ENCODE measurements around the gene HASPIN. TPM values are rescaled to one million over a fixed set of nuclear protein-coding genes. Genes with fewer than 3 reads are reported as not detected.
"Not testable (repeated sequence)": the region's sequence is repeated elsewhere in the genome, so short reads cannot be mapped to it uniquely, and the experiment has no call there.

HASPIN gene
- total RNA-seq, 1 donor from 2014 or later: 22.9 TPM

DNA sequence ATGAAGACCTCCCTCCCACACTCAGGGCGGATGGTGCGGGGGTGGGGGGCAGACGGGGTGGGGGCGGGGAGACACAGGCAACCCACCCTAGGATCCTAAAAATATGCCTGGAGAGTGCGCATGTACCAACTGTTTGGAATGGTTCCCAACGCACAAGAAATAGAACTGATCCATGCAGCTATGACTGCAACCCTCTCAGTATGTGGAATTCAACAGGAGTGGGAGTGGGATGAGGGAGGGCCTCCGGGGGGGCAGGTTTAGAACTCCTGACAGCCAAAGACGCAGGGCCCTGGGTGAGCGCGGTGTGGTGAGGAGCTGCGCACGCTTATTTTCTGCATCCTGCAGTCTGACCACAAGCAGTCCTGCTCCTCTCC lies 26.6 kb upstream of the HASPIN start:
- no peak for DNase-seq (ENCODE audit: low read depth, low spot score)
- no peak overlapping the region for H3K4me3 Mint-ChIP-seq
- H3K9me3 Mint-ChIP-seq: no peaks in the 10 kb centered on the region
- no peak overlapping the region for H3K27ac Mint-ChIP-seq (ENCODE audit: unreplicated experiment)
- peaks cover 4% of the 10 kb centered on the region for H3K4me1 Mint-ChIP-seq
- peaks cover 64% of the 10 kb centered on the region for H3K27me3 Mint-ChIP-seq (ENCODE audit: low read depth)
- H3K36me3 Mint-ChIP-seq (ENCODE audit: low read depth): no peaks in the 10 kb centered on the region
- TF ChIP-seq, protein P1, sequence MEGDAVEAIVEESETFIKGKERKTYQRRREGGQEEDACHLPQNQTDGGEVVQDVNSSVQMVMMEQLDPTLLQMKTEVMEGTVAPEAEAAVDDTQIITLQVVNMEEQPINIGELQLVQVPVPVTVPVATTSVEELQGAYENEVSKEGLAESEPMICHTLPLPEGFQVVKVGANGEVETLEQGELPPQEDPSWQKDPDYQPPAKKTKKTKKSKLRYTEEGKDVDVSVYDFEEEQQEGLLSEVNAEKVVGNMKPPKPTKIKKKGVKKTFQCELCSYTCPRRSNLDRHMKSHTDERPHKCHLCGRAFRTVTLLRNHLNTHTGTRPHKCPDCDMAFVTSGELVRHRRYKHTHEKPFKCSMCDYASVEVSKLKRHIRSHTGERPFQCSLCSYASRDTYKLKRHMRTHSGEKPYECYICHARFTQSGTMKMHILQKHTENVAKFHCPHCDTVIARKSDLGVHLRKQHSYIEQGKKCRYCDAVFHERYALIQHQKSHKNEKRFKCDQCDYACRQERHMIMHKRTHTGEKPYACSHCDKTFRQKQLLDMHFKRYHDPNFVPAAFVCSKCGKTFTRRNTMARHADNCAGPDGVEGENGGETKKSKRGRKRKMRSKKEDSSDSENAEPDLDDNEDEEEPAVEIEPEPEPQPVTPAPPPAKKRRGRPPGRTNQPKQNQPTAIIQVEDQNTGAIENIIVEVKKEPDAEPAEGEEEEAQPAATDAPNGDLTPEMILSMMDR (conservative IDR thresholded peaks at IDR 0.05): no peak

GRCh38 chr17:3698139-3698538 lies 25.6 kb upstream of the HASPIN start:
- Mint-ChIP-seq H3K4me1 (peaks cover 4% of the 10 kb centered on the region), H3K27me3 (ENCODE audit: low read depth) (peaks cover 57% of the 10 kb centered on the region), H3K4me3 (no peak overlapping the region), H3K36me3 (ENCODE audit: low read depth) (peaks cover 4% of the 10 kb centered on the region), H3K9me3 (peaks cover 2% of the 10 kb centered on the region), H3K27ac (ENCODE audit: unreplicated experiment) (no peak overlapping the region)
- TF ChIP-seq, protein P1 (conservative IDR thresholded peaks at IDR 0.05): no peak
- no peak for DNase-seq (ENCODE audit: low read depth, low spot score)

GRCh38 chr17:3699951-3700350 lies 23.8 kb upstream of the HASPIN start:
- Mint-ChIP-seq H3K27ac (ENCODE audit: unreplicated experiment) (no peak overlapping the region), H3K9me3 (peaks cover 2% of the 10 kb centered on the region), H3K27me3 (ENCODE audit: low read depth) (peaks cover 41% of the 10 kb centered on the region), H3K36me3 (ENCODE audit: low read depth) (peaks cover 4% of the 10 kb centered on the region), H3K4me3 (no peak overlapping the region), H3K4me1 (no peaks in the 10 kb centered on the region)
- DNase-seq (ENCODE audit: low read depth, low spot score): no peak
- TF ChIP-seq, protein P1 (conservative IDR thresholded peaks at IDR 0.05): no peak

DNA sequence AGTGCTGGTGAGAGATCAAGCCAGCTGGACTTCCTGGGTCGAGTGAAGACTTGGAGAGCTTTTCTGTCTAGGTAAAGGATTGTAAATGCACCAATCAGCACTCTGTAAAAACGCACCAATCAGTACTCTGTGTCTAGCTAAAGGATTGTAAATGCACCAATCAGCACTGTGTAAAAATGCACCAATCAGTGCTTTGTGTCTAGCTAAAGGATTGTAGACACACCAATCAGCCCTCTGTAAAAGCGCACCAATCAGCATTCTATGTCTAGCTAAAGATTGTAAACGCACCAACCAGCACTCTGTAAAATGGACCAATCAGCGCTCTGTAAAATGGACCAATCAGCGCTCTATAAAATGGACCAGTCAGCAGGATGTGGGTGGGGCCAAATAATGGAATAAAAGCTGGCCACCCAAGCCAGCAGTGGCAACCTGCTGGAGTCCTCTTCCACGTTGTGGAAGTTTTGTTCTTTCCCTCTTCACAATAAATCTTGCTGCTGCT lies 21.6 kb upstream of the HASPIN start:
- H3K36me3 Mint-ChIP-seq (ENCODE audit: low read depth); H3K27ac Mint-ChIP-seq (ENCODE audit: unreplicated experiment); DNase-seq (ENCODE audit: low read depth, low spot score); H3K4me3 Mint-ChIP-seq; H3K4me1 Mint-ChIP-seq; H3K9me3 Mint-ChIP-seq: not testable (repeated sequence)
- H3K27me3 Mint-ChIP-seq (ENCODE audit: low read depth): peaks cover 21% of the 10 kb centered on the region

DNA sequence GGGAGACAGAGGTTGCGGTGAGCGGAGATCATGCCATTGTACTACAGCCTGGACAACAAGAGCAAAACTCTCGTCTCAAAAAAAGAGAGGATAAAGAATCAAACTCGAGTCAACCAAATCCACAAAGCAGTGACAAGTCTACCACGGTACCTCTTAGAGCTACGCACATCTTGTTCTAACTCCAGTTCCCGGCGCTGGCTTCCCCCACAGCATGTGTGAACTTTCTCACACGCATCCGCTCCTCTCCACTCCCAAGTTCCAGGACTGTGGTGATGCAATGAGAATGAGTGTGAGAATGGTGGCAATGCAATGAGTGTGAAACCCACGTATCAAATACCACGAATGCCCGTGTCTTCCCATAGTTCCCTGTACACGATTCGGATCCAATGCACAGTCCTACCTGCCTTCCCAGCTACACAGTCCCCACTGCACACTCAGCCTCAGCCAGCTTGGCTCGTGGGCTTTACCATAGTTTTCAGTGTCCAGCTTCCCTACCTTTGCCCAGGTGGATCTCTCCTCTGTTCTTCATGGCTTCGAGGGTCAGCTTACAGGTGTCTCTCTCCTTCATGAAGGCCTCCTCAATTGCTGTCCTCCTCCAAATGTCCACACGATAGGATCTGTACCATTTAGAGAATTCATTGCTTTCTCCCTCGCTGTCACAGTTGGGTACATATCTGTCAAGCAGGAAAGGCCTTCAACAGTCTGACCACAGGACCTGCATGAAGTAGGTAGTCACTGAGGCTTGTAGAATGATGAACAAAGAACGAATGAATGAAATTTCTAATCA lies 18.6 kb upstream of the HASPIN start:
- Mint-ChIP-seq H3K9me3 (peaks cover 2% of the 10 kb centered on the region), H3K4me3 (no peak overlapping the region), H3K27ac (ENCODE audit: unreplicated experiment) (no peak overlapping the region), H3K27me3 (ENCODE audit: low read depth) (no peaks in the 10 kb centered on the region), H3K36me3 (ENCODE audit: low read depth) (peaks cover 4% of the 10 kb centered on the region), H3K4me1 (no peaks in the 10 kb centered on the region)
- no peak for DNase-seq (ENCODE audit: low read depth, low spot score)
- TF ChIP-seq, protein P1 (conservative IDR thresholded peaks at IDR 0.05): no peak

GRCh38 chr17:3705718-3705984 lies 18.1 kb upstream of the HASPIN start:
- not testable (repeated sequence) for DNase-seq (ENCODE audit: low read depth, low spot score); H3K36me3 Mint-ChIP-seq (ENCODE audit: low read depth); H3K27ac Mint-ChIP-seq (ENCODE audit: unreplicated experiment); H3K4me3 Mint-ChIP-seq; H3K9me3 Mint-ChIP-seq; H3K27me3 Mint-ChIP-seq (ENCODE audit: low read depth); H3K4me1 Mint-ChIP-seq
